CD4-positive, alpha-beta T cell treated with Interleukin-15 for 4 hours (primary cell): ENCODE measurements around the gene MTHFD1L.

Source experiments
- DNase-seq: peaks from one replicate; pipeline ENCODE4 v3.0.0-alpha.2; 2020; ENCODE audit warnings: low spot score

Gene MTHFD1L

GRCh38 chr6:150866147-150866990 is 867 bp downstream of the MTHFD1L start:
- peak; percentile 74 for DNase-seq

DNA sequence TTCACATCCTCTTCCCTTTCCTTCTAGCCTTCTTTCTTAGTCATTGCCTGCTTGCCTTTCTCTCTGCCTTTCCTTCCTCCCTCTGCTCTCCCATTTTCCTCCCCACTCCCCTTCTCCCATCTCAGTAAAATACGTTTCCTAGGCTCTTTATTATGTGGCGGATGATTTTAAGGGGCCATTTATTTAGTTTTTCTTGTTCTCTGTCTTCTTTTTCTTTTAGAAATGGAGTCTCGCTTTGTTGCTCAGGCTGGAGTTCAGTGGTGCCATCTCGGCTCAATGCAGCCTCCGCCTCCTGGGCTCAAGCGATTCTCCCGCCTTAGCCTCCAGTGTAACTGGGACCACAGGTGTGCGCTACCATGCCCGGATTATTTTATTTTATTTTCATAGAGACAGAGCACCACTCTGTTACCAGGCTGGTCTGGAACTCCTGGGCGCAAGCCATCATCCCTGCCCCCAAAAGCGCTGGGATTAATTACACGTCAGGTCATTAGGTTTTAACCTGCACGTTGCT is 1.5 kb downstream of the MTHFD1L start:
- DNase-seq, result no peak

- no peak for DNase-seq
Observed at GRCh38 chr6:150868759-150869158, 3.3 kb downstream of the MTHFD1L start.

GRCh38 chr6:150874179-150874578 is 8.7 kb downstream of the MTHFD1L start:
- DNase-seq, result no peak

GRCh38 chr6:150875841-150876240 is 10.3 kb downstream of the MTHFD1L start:
- no peak for DNase-seq

- DNase-seq, result no peak
Observed at GRCh38 chr6:150876598-150876997, 11.1 kb downstream of the MTHFD1L start.

GRCh38 chr6:150877928-150878327 is 12.4 kb downstream of the MTHFD1L start:
- no peak for DNase-seq

- no peak for DNase-seq
Observed at GRCh38 chr6:150878347-150879213, 13.1 kb downstream of the MTHFD1L start.

- no peak for DNase-seq
Observed at GRCh38 chr6:150880336-150880735, 14.8 kb downstream of the MTHFD1L start.

- no peak for DNase-seq
Observed at GRCh38 chr6:150881911-150882481, 16.5 kb downstream of the MTHFD1L start.

DNA sequence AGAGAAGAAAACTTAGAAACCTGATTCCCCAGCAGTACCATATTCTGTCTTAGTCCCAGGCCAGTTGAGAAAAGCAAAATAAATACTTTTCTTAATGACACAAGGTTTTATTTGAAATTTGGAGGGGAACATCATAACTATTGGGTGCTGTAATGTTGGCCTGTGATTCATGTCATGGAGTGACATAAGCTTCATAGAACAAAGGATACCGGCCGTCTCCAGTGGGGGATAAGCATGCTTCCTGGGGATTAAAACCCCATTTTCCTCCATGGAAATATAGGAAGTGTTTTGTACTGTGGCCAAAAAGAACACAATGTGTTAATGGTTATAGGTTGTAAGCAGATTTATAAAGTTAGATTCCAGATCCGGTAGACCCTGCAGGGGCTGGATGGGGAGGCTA is 18.0 kb downstream of the MTHFD1L start:
- DNase-seq, result no peak

DNA sequence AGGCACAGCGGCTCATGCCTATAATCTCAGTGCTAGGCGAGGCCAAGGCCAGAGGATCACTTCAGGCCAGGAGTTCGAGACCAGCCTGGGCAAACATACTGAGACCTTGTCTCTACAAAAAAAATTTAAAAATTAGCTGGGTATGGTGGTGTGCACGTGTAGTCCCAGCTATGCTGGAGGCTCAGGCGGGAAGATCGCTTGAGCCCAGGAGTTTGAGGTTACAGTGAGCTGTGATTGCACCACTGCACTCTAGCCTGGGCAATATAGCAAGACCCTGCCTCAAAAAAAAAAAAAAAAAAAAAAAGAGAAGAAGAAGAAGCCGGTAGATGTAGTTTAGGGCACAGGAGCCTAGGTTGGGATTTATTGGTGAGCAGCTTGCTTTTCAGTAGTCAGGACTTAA is 20.7 kb downstream of the MTHFD1L start:
- no peak for DNase-seq

DNA sequence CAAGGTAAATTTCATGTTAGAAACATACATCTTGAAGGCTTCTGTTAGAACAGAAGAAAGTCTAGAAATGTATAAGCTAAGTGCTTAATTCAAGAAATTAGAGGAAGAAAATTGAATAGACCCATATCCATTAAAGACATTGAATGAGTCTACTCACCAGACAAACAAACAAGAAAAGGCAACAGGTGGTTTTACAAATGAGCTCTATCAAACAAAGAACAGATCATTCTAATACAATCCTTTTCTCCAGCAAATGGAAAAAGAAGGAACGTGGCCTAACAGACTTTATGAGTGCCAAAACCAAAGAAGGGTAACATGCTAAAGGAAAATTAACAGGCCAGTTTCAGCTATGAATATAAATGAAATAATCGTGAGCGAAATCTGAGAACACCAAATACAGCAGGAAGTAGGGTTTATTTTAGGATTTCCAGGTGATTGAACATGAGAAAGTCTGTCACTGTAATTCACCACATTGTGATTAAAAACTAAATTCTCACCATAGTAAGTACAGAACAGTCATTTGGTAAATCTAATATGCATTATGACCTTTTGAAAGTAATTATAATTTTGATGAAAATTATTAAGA is 22.6 kb downstream of the MTHFD1L start:
- no peak for DNase-seq

GRCh38 chr6:150890346-150890745 is 24.8 kb downstream of the MTHFD1L start:
- DNase-seq, result no peak

GRCh38 chr6:150891888-150892485 is 26.5 kb downstream of the MTHFD1L start:
- peak; percentile 61 for DNase-seq

DNA sequence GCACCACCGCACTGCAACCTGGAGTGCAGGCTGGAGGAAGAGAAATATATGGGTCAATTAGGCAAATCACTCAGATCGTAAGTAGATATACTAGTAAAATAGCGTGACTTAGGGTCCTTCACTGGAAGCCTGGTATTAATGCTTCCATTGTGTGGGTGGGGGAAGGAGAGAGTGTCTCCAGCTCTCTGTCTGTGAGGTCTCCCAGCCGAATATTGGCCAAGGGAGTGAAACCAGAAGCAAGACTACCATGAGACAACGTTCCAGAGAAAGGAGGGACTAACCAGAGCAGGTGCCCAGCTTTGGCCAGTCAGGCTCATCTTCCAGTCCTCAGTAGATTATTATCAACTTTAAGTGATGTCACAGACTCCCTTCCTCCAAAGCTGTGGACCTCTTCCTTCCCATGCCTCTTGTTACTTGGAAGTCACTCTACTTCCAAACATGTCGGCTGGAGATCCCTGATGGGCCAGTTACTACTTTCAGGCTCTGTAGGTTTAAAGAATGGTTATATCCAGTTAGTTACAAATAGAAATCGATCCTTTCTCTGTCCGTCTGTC is 28.8 kb downstream of the MTHFD1L start:
- DNase-seq, result no peak

- peak; percentile 16 for DNase-seq
Observed at GRCh38 chr6:150894935-150895552, 29.5 kb downstream of the MTHFD1L start.

GRCh38 chr6:150895928-150896632 is 30.6 kb downstream of the MTHFD1L start:
- no peak for DNase-seq

DNA sequence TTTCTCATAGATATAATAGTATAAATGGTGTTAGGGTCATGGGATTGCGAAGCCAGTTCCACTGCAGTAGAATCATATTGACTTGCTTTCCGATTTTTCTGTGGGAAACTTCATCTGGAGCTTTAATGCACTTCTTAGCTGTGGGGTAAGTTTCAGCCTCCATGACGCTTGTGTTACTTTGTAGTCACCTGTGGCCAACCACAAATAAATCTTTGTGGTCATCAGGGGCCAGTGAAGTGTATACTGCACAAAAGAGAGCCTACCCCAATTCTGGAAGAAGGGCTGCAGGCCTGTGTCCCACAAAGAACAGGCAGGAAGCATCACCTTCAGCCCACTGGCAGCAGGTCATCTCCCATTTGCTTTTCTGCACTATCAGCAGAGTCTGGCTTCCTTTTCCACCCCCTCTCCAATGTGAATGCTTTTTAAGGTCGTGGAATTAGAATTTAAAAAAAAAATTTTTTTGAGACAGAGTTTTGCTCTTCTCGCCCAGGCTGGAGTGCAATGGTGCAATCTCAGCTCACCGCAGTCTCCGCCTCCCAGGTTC is 32.0 kb downstream of the MTHFD1L start:
- DNase-seq, result no peak
